Activated CD8-positive, alpha-beta memory T cell treated with anti-CD3 and anti-CD28 coated beads, Interleukin-2, amount 10 ng/mL, durations not matched to agents 7 days and 5 days (primary cell): Measurements from ENCODE around the gene TOP3A. TPM values are rescaled to one million over a fixed set of nuclear protein-coding genes. Genes with fewer than 3 reads are reported as not detected.

Experiments
- ATAC-seq: fragments of 150-1000 bp; cut with Tn5 transposase; one replicate; pipeline ENCODE4 v1.10.0; 2021; ENCODE audit warnings: moderate library complexity
- CTCF ChIA-PET: fragments of 350-600 bp; sonication (Branson Sonifier 250); formaldehyde crosslinking; loops from one replicate; lab custom pipeline; 2021; ENCODE audit warnings: antibody characterized with exemption; lab: Charles Lee
- DNase-seq: peaks from one replicate; pipeline ENCODE4 v3.0.0-alpha.2; 2020
- H3K27ac Mint-ChIP-seq: one replicate; pipeline ENCODE4 v1.8.0; 2021; ENCODE audit warnings: mild to moderate bottlenecking, mixed read lengths
- H3K27me3 Mint-ChIP-seq: one replicate; pipeline ENCODE4 v1.8.0; 2021; ENCODE audit warnings: mixed read lengths
- H3K36me3 Mint-ChIP-seq: one replicate; pipeline ENCODE4 v1.8.0; 2021; ENCODE audit warnings: mild to moderate bottlenecking, mixed read lengths
- H3K4me1 Mint-ChIP-seq: one replicate; pipeline ENCODE4 v1.8.0; 2021; ENCODE audit warnings: mixed read lengths
- H3K4me3 Mint-ChIP-seq: one replicate; pipeline ENCODE4 v1.8.0; 2021; ENCODE audit warnings: mild to moderate bottlenecking, moderate library complexity, mixed read lengths
- H3K9me3 Mint-ChIP-seq: one replicate; pipeline ENCODE4 v1.8.0; 2022; ENCODE audit warnings: low read depth, mixed read lengths
- total RNA-seq, 2 experiments: library from RNA; stranded (reverse); gene quantifications; one replicate each; pipeline ENCODE4 v1.2.3, GENCODE V29; 2021

Gene TOP3A
- total RNA-seq, 2 experiments from 2014 or later, result 75.9 to 78.4 TPM

- Mint-ChIP-seq H3K4me3 (no peak overlapping the region), H3K9me3 (no peaks in the 10 kb centered on the region), H3K4me1 (no peaks in the 10 kb centered on the region), H3K27ac (no peak overlapping the region), H3K36me3 (peaks cover 3% of the 10 kb centered on the region), H3K27me3 (no peaks in the 10 kb centered on the region)
- ATAC-seq, result no peak
- CTCF ChIA-PET, result no interaction called here
- DNase-seq, result no peak
Observed at GRCh38 chr17:18240449-18240848, 74.3 kb downstream of the TOP3A start.

GRCh38 chr17:18238299-18238698, 76.5 kb downstream of the TOP3A start:
- Mint-ChIP-seq H3K27ac (no peak overlapping the region), H3K4me1 (peaks cover 2% of the 10 kb centered on the region), H3K9me3 (no peaks in the 10 kb centered on the region), H3K27me3 (no peaks in the 10 kb centered on the region), H3K36me3 (no peaks in the 10 kb centered on the region), H3K4me3 (no peak overlapping the region)
- CTCF ChIA-PET, result no interaction called here
- DNase-seq (no peak), ATAC-seq (no peak)

- ATAC-seq, result no peak
- H3K27me3 Mint-ChIP-seq, result no peaks in the 10 kb centered on the region
- no peak overlapping the region for H3K27ac Mint-ChIP-seq
Observed at GRCh38 chr17:18237461-18237860, 77.3 kb downstream of the TOP3A start.

GRCh38 chr17:18236494-18236893, 78.3 kb downstream of the TOP3A start:
- Mint-ChIP-seq H3K36me3 (no peaks in the 10 kb centered on the region), H3K9me3 (no peaks in the 10 kb centered on the region), H3K27me3 (no peaks in the 10 kb centered on the region), H3K27ac (no peak overlapping the region), H3K4me1 (peaks cover 2% of the 10 kb centered on the region), H3K4me3 (no peak overlapping the region)
- DNase-seq (no peak), ATAC-seq (no peak)
- CTCF ChIA-PET, result no interaction called here

More at GRCh38 chr17:18237461-18237860, 77.3 kb downstream of the TOP3A start:
- Mint-ChIP-seq H3K36me3 (no peaks in the 10 kb centered on the region), H3K4me3 (no peak overlapping the region), H3K4me1 (peaks cover 2% of the 10 kb centered on the region), H3K9me3 (no peaks in the 10 kb centered on the region)
- no peak for DNase-seq
- CTCF ChIA-PET, result no interaction called here

- no peak overlapping the region for H3K4me3 Mint-ChIP-seq
- DNase-seq (no peak), ATAC-seq (peak; percentile 24)
- H3K9me3 Mint-ChIP-seq, result no peaks in the 10 kb centered on the region
- no peak overlapping the region for H3K27ac Mint-ChIP-seq
- CTCF ChIA-PET, result no interaction called here
- no peaks in the 10 kb centered on the region for H3K36me3 Mint-ChIP-seq
- H3K4me1 Mint-ChIP-seq, result peaks cover 2% of the 10 kb centered on the region
- H3K27me3 Mint-ChIP-seq, result no peaks in the 10 kb centered on the region
Observed at GRCh38 chr17:18235743-18236256, 79.0 kb downstream of the TOP3A start.

- CTCF ChIA-PET, result no interaction called here
- no peak overlapping the region for H3K27ac Mint-ChIP-seq
- ATAC-seq (no peak), DNase-seq (no peak)
- H3K9me3 Mint-ChIP-seq, result no peaks in the 10 kb centered on the region
- H3K27me3 Mint-ChIP-seq, result no peaks in the 10 kb centered on the region
- H3K36me3 Mint-ChIP-seq, result no peaks in the 10 kb centered on the region
- no peak overlapping the region for H3K4me3 Mint-ChIP-seq
- H3K4me1 Mint-ChIP-seq, result peaks cover 2% of the 10 kb centered on the region
Observed at GRCh38 chr17:18234853-18235380, 79.9 kb downstream of the TOP3A start.

GRCh38 chr17:18233803-18234518, 80.8 kb downstream of the TOP3A start:
- Mint-ChIP-seq H3K27ac (no peak overlapping the region), H3K4me1 (peaks cover 2% of the 10 kb centered on the region), H3K36me3 (no peaks in the 10 kb centered on the region), H3K9me3 (no peaks in the 10 kb centered on the region), H3K4me3 (no peak overlapping the region), H3K27me3 (no peaks in the 10 kb centered on the region)
- CTCF ChIA-PET, result no interaction called here
- no peak for DNase-seq
- ATAC-seq, result no peak

GRCh38 chr17:18231164-18231563, 83.6 kb downstream of the TOP3A start:
- H3K4me1 Mint-ChIP-seq, result peaks cover 15% of the 10 kb centered on the region
- no peak overlapping the region for H3K27ac Mint-ChIP-seq
- H3K27me3 Mint-ChIP-seq, result no peaks in the 10 kb centered on the region
- H3K4me3 Mint-ChIP-seq, result no peak overlapping the region
- DNase-seq (no peak), ATAC-seq (no peak)
- H3K9me3 Mint-ChIP-seq, result no peaks in the 10 kb centered on the region
- CTCF ChIA-PET, result no interaction called here
- no peaks in the 10 kb centered on the region for H3K36me3 Mint-ChIP-seq

GRCh38 chr17:18230288-18231141, 84.3 kb downstream of the TOP3A start:
- Mint-ChIP-seq H3K27me3 (no peaks in the 10 kb centered on the region), H3K4me3 (no peak overlapping the region), H3K4me1 (peaks cover 18% of the 10 kb centered on the region), H3K9me3 (no peaks in the 10 kb centered on the region), H3K36me3 (peaks cover 2% of the 10 kb centered on the region), H3K27ac (no peak overlapping the region)
- CTCF ChIA-PET, result no interaction called here
- DNase-seq (no peak), ATAC-seq (no peak)

- no peak for ATAC-seq
- no peaks in the 10 kb centered on the region for H3K9me3 Mint-ChIP-seq
- DNase-seq, result no peak
- H3K27me3 Mint-ChIP-seq, result no peaks in the 10 kb centered on the region
- peaks cover 19% of the 10 kb centered on the region for H3K4me1 Mint-ChIP-seq
- CTCF ChIA-PET, result no interaction called here
- no peak overlapping the region for H3K27ac Mint-ChIP-seq
- H3K36me3 Mint-ChIP-seq, result peaks cover 2% of the 10 kb centered on the region
- H3K4me3 Mint-ChIP-seq, result no peak overlapping the region
Observed at GRCh38 chr17:18229771-18230170, 85.0 kb downstream of the TOP3A start.

GRCh38 chr17:18229254-18229653, 85.5 kb downstream of the TOP3A start:
- H3K4me3 Mint-ChIP-seq, result no peak overlapping the region
- no peak for ATAC-seq
- peaks cover 2% of the 10 kb centered on the region for H3K36me3 Mint-ChIP-seq
- CTCF ChIA-PET, result no interaction called here
- H3K4me1 Mint-ChIP-seq, result peaks cover 19% of the 10 kb centered on the region
- no peak overlapping the region for H3K27ac Mint-ChIP-seq
- no peaks in the 10 kb centered on the region for H3K9me3 Mint-ChIP-seq
- no peak for DNase-seq
- H3K27me3 Mint-ChIP-seq, result no peaks in the 10 kb centered on the region

- DNase-seq, result no peak
- Mint-ChIP-seq H3K27ac (no peak overlapping the region), H3K27me3 (no peaks in the 10 kb centered on the region), H3K4me3 (no peak overlapping the region), H3K4me1 (peaks cover 19% of the 10 kb centered on the region), H3K9me3 (no peaks in the 10 kb centered on the region), H3K36me3 (peaks cover 2% of the 10 kb centered on the region)
- CTCF ChIA-PET, result no interaction called here
- no peak for ATAC-seq
Observed at GRCh38 chr17:18228176-18228682, 86.6 kb downstream of the TOP3A start.

- Mint-ChIP-seq H3K27me3 (no peaks in the 10 kb centered on the region), H3K27ac (no peak overlapping the region), H3K9me3 (no peaks in the 10 kb centered on the region), H3K4me3 (no peak overlapping the region), H3K4me1 (peaks cover 19% of the 10 kb centered on the region), H3K36me3 (peaks cover 2% of the 10 kb centered on the region)
- ATAC-seq (no peak), DNase-seq (no peak)
- CTCF ChIA-PET, result interaction anchor here (1.4 to 1.5 kb wide), 2 partner anchors 10 to 20 kb away, joined by 3 to 5 read pairs; no protein-coding TSS in a partner anchor
Observed at GRCh38 chr17:18227635-18228034, 87.2 kb downstream of the TOP3A start.
